Heart left ventricle (tissue), 13 donors: ENCODE results near the gene LCLAT1.

Experiments
- CTCF ChIP-seq, 12 donors: fragments of 200-600 bp; sonication (generic) in 4 of 12; IDR thresholded peaks; one replicate each; pipeline versions ENCODE4 v1.5.0 to v1.8.0; 2018 to 2022; ENCODE audit warnings: antibody characterized with exemption in 12 of 12, mild to moderate bottlenecking in 5 of 12
- POLR2A ChIP-seq, 2 donors: fragments of 450-650 bp; IDR thresholded peaks; one replicate each; pipeline ENCODE4 v1.6.1; 2017; ENCODE audit warnings: antibody characterized with exemption in 2 of 2, mild to moderate bottlenecking in 2 of 2, moderate library complexity in 2 of 2
- donor health status: ischemic (EF 13 %, LVEDD 7.1; RV severe dilation, severe dysfunction).
- donor health status: DM: no; HTN: yes; CAD: no.
- donor health status: DM: no; HTN: no; CAD: no.
- donor health status: ischemic (EF 25% LVEDD 6.9; RV normal size, moderate dysfunction).
- donor health status: ischemic (EF 25% LVEDD 5.7; RV mildly dilated, moderate dysfunction).
- donor health status: ischemic (EF 35%, LVEDD 5.7; RV mildly dilated, moderate dysfunction).
- donor health status: nonischemic (EF 11% LVEDD 7.7; RV severe dilation, severe dysfunction).
- donor health status: DM: yes; HTN: yes; CAD: no.
- donor health status: PGD.
- donor health status: ischemic (EF 29% LVEDD 5.4; RV normal size, mild dysfunction).
- donor health status: nonischemic (EF 23%, LVEDD 6.1; RV moderate dilation, normal function).

- TF ChIP-seq POLR2A (IDR thresholded peaks at IDR 0.05) (no peak), CTCF (IDR thresholded peaks at IDR 0.05) (no peak)
Measured at GRCh38 chr2:30615926-30616325, 168.9 kb downstream of the LCLAT1 start.
